ENCODE measurements around the gene CELA1.
"Not testable (repeated sequence)": the region's sequence is repeated elsewhere in the genome, so short reads cannot be mapped to it uniquely, and the experiment has no call there.

The CELA1 gene

GRCh38 chr12:51307655-51308593 is 38.6 kb downstream of the CELA1 start:
- DNase-seq: no peak

GRCh38 chr12:51306507-51306906 is 40.0 kb downstream of the CELA1 start:
- DNase-seq: no peak

- not testable (repeated sequence) for DNase-seq
Measured at GRCh38 chr12:51300768-51301167, 45.7 kb downstream of the CELA1 start.

GRCh38 chr12:51295651-51296050 is 50.8 kb downstream of the CELA1 start:
- DNase-seq: no peak

GRCh38 chr12:51294097-51294496 is 52.4 kb downstream of the CELA1 start:
- not testable (repeated sequence) for DNase-seq

GRCh38 chr12:51293696-51294095 is 52.8 kb downstream of the CELA1 start:
- DNase-seq: no peak

- not testable (repeated sequence) for DNase-seq
Measured at GRCh38 chr12:51291603-51292513, 54.6 kb downstream of the CELA1 start.

- no peak for DNase-seq
Measured at GRCh38 chr12:51285843-51286242, 60.6 kb downstream of the CELA1 start.

GRCh38 chr12:51281202-51281924 is 65.1 kb downstream of the CELA1 start:
- no peak for DNase-seq

Measured in stimulated activated CD8-positive, alpha-beta memory T cell treated with anti-CD3 and anti-CD28 coated beads, Interleukin-4, amount 100 ng/mL, for 48 hours (primary cell).